ENCODE measurements around the gene KCNG4.

KCNG4 gene

DNA sequence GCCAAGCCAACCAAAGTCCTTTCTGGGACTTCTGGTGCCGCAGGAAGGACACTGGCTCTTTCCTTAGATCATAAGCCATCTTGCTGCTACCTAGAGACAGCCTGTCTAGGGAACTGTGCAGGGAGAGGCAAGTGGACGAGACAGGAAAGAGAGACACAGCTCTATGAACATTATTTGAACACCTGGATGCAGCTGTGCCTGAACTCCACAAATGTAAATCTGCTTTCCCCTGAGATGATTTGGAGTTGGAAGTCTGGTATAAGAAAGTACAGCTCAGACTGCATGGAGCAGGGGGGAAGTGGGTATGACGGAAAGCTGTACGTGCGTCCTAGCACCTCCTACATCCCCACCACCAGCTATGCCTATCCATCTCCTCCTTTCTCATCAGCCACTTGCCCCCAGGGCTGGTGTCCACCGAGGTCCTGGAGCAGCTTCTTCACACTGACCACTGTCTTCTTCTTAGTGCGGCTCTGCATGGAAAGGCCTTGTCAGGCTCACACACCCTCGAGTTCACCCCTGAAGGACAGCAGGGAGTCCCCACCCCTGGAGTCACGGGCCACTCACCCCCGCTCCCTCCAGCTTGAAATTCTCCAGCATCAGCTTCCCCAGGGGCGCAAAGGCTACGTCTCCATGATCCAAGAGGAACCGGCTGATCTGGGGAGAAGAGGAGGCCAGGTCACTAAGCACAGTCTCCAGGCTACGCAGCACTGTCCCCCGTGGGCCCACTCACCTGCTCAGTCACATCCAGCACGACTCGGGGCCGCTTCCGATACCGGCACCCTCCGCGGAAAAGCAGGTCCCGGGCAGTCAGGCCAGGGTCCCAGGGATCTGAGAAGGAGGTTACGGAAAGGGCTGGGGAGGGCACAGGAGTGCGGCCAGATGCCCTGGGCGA, 56.9 kb downstream of the KCNG4 start:
- no peak for DNase-seq (ENCODE audit: low spot score)

GRCh38 chr16:84182104-84182503, 57.7 kb downstream of the KCNG4 start:
- no peak for DNase-seq (ENCODE audit: low spot score)

GRCh38 chr16:84181144-84181915, 58.5 kb downstream of the KCNG4 start:
- DNase-seq (ENCODE audit: low spot score): no peak

- no peak for DNase-seq (ENCODE audit: low spot score)
Observed at GRCh38 chr16:84180519-84181140, 59.2 kb downstream of the KCNG4 start.

DNA sequence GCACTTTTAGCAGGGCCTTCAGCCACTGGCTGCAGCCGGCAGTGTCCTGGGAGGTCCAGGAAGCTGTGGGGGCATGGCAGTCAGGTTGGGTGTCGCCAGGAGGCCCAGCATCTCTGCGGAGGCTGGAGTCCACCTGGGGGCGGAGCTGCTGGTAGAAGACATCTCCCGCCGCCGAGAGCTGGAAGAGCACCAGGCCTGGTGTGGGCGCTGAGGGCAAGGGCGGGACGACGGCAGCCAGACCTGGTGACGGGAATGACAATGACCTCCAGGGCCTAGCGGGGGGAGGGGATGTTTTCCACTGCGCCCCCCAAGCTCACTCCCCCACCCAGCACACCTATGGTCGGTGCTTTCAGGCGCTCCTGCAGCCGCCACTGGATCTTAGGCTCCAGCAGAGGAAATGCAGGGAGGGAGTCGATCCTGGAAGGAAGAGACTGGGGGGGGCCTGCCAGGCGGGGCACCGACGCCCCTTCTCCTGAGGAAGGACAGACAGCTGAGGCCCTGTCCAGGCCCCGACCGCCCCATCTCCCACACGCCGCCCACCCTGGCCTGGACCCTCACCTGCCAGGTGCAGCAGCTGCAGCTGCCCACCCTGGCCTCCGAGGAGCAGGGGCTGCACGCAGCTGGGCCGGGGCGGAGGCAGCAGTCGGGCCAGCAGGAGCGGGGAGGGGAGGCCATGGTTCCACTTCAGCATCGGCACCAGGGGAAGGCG, 60.0 kb downstream of the KCNG4 start:
- DNase-seq (ENCODE audit: low spot score): no peak

DNA sequence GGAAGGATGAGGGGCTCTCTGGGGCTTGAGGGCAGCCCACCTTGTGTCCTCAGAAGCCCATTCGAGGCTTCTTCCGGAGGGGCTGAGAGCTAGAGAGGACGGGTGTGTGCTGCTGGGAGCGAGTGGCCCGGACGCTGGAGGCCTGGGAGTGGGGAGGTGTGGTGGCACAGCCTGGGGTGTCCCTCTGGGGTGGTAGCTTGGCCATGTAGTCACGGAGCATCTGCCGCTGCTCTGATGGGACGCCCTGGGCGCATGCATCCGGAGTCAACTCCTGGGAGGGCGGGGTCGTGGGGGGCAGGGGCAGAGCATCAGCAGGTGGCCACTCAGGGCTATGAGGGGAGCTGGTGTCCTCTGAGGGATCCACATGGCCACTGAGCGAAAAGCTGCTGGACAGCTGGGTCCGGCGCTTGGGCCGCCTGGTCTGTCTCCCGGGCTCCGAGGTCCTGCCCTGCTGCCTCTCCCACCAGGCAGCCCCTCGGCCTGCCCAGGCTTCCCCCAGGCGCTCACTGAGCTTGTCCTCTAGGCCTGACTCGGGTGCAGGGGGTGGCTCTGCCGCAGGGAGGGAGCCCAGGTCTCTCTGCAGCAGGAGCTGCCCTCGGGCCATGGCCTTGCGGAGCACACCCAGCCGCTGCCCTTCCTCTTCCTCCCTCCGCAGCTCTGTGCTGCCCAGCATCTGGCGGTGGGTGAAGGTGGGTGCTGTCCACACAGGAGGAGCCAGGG, 60.8 kb downstream of the KCNG4 start:
- no peak for DNase-seq (ENCODE audit: low spot score)

GRCh38 chr16:84178146-84178765, 61.6 kb downstream of the KCNG4 start:
- no peak for DNase-seq (ENCODE audit: low spot score)

GRCh38 chr16:84177741-84178073, 62.1 kb downstream of the KCNG4 start:
- DNase-seq (ENCODE audit: low spot score): no peak

- no peak for DNase-seq (ENCODE audit: low spot score)
Observed at GRCh38 chr16:84176192-84177053, 63.4 kb downstream of the KCNG4 start.

- peak; percentile 76 for DNase-seq (ENCODE audit: low spot score)
Observed at GRCh38 chr16:84175350-84176081, 64.3 kb downstream of the KCNG4 start.

GRCh38 chr16:84174396-84174795, 65.4 kb downstream of the KCNG4 start:
- DNase-seq (ENCODE audit: low spot score): no peak

DNA sequence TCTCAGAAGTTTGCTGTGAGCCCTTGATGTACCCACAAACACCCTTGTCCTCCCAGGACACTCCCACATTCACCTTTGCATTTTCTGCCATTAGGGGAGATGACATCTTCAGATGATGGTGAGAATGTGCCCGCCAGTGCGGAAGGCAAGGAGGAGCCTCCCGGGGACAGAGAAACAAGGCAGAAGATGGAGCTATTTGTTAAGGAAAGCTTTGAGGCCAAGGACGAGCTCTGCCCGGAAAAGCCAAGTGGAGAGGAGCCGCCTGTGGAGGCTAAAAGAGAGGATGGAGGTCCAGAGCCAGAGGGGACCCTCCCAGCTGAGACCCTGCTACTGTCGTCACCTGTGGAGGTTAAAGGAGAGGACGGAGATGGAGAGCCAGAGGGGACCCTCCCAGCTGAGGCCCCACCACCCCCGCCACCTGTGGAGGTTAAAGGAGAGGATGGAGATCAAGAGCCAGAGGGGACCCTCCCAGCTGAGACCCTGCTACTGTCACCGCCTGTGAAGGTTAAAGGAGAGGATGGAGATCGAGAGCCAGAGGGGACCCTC, 70.0 kb downstream of the KCNG4 start:
- DNase-seq (ENCODE audit: low spot score): no peak
